ENCODE results near the gene SLC50A1.

The SLC50A1 gene

GRCh38 chr1:155184351-155184811, 48.7 kb downstream of the SLC50A1 start:
- H3K27ac ChIP-seq (ENCODE audit: insufficient read depth, low read length, poor library complexity, severe bottlenecking), result no peak overlapping the region

GRCh38 chr1:155184835-155185782, 49.5 kb downstream of the SLC50A1 start:
- Histone ChIP-seq H3K27me3 (replicated peaks; ENCODE audit: control insufficient read depth, insufficient read depth, low read length, poor library complexity, severe bottlenecking) (no peaks in the 10 kb centered on the region), H3K36me3 (ENCODE audit: control insufficient read depth, insufficient read depth, low read length) (peaks cover 14% of the 10 kb centered on the region), H3K4me3 (ENCODE audit: insufficient read depth, low read depth, low read length, poor library complexity, severe bottlenecking) (no peak overlapping the region), H3K4me1 (ENCODE audit: control insufficient read depth, insufficient read depth, low read length, poor library complexity, severe bottlenecking) (no peaks in the 10 kb centered on the region), H3K9me3 (ENCODE audit: control insufficient read depth, low read length) (no peaks in the 10 kb centered on the region), H3K27ac (ENCODE audit: insufficient read depth, low read length, poor library complexity, severe bottlenecking) (no peak overlapping the region)
- DNase-seq, result no peak

More at GRCh38 chr1:155184351-155184811, 48.7 kb downstream of the SLC50A1 start:
- Histone ChIP-seq H3K4me3 (ENCODE audit: insufficient read depth, low read depth, low read length, poor library complexity, severe bottlenecking) (no peak overlapping the region), H3K9me3 (ENCODE audit: control insufficient read depth, low read length) (no peaks in the 10 kb centered on the region), H3K36me3 (ENCODE audit: control insufficient read depth, insufficient read depth, low read length) (peaks cover 21% of the 10 kb centered on the region), H3K4me1 (ENCODE audit: control insufficient read depth, insufficient read depth, low read length, poor library complexity, severe bottlenecking) (no peaks in the 10 kb centered on the region), H3K27me3 (replicated peaks; ENCODE audit: control insufficient read depth, insufficient read depth, low read length, poor library complexity, severe bottlenecking) (no peaks in the 10 kb centered on the region)
- DNase-seq, result no peak

DNA sequence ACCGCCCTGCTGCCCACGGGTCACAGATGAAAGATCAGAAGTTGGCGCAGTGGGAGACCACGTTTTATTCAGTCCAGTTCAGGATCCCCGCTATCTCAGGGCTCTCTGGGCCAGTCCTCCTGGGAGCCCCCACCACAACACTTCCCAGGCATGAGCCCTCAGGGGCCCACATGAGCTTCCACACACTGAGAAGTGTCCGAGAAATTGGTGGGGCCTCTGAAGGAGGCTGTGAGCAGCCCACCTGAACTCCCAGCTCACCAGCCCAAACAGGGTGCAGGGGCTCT, 50.1 kb downstream of the SLC50A1 start:
- no peak overlapping the region for H3K27ac ChIP-seq (ENCODE audit: insufficient read depth, low read length, poor library complexity, severe bottlenecking)
- no peaks in the 10 kb centered on the region for H3K27me3 ChIP-seq (replicated peaks; ENCODE audit: control insufficient read depth, insufficient read depth, low read length, poor library complexity, severe bottlenecking)
- H3K4me3 ChIP-seq (ENCODE audit: insufficient read depth, low read depth, low read length, poor library complexity, severe bottlenecking), result no peak overlapping the region
- no peak for DNase-seq
- H3K36me3 ChIP-seq (ENCODE audit: control insufficient read depth, insufficient read depth, low read length), result peaks cover 14% of the 10 kb centered on the region
- no peaks in the 10 kb centered on the region for H3K4me1 ChIP-seq (ENCODE audit: control insufficient read depth, insufficient read depth, low read length, poor library complexity, severe bottlenecking)
- H3K9me3 ChIP-seq (ENCODE audit: control insufficient read depth, low read length), result no peaks in the 10 kb centered on the region

- Histone ChIP-seq H3K36me3 (ENCODE audit: control insufficient read depth, insufficient read depth, low read length) (peaks cover 11% of the 10 kb centered on the region), H3K27ac (ENCODE audit: insufficient read depth, low read length, poor library complexity, severe bottlenecking) (no peak overlapping the region), H3K4me3 (ENCODE audit: insufficient read depth, low read depth, low read length, poor library complexity, severe bottlenecking) (no peak overlapping the region), H3K9me3 (ENCODE audit: control insufficient read depth, low read length) (no peaks in the 10 kb centered on the region), H3K4me1 (ENCODE audit: control insufficient read depth, insufficient read depth, low read length, poor library complexity, severe bottlenecking) (no peaks in the 10 kb centered on the region), H3K27me3 (replicated peaks; ENCODE audit: control insufficient read depth, insufficient read depth, low read length, poor library complexity, severe bottlenecking) (no peaks in the 10 kb centered on the region)
- DNase-seq, result no peak
These were observed 50.6 kb downstream of the SLC50A1 start for GRCh38 chr1:155186067-155186793.

- peaks cover 1% of the 10 kb centered on the region for H3K4me1 ChIP-seq (ENCODE audit: control insufficient read depth, insufficient read depth, low read length, poor library complexity, severe bottlenecking)
- H3K9me3 ChIP-seq (ENCODE audit: control insufficient read depth, low read length), result no peaks in the 10 kb centered on the region
- no peaks in the 10 kb centered on the region for H3K27me3 ChIP-seq (replicated peaks; ENCODE audit: control insufficient read depth, insufficient read depth, low read length, poor library complexity, severe bottlenecking)
- H3K36me3 ChIP-seq (ENCODE audit: control insufficient read depth, insufficient read depth, low read length), result peaks cover 5% of the 10 kb centered on the region
- no peak overlapping the region for H3K4me3 ChIP-seq (ENCODE audit: insufficient read depth, low read depth, low read length, poor library complexity, severe bottlenecking)
- no peak for DNase-seq
- H3K27ac ChIP-seq (ENCODE audit: insufficient read depth, low read length, poor library complexity, severe bottlenecking), result no peak overlapping the region
These were observed 51.3 kb downstream of the SLC50A1 start for GRCh38 chr1:155186794-155187455.

- H3K27ac ChIP-seq (ENCODE audit: insufficient read depth, low read length, poor library complexity, severe bottlenecking), result no peak overlapping the region
- H3K27me3 ChIP-seq (replicated peaks; ENCODE audit: control insufficient read depth, insufficient read depth, low read length, poor library complexity, severe bottlenecking), result no peaks in the 10 kb centered on the region
- H3K4me1 ChIP-seq (ENCODE audit: control insufficient read depth, insufficient read depth, low read length, poor library complexity, severe bottlenecking), result peaks cover 7% of the 10 kb centered on the region
- H3K9me3 ChIP-seq (ENCODE audit: control insufficient read depth, low read length), result no peaks in the 10 kb centered on the region
- DNase-seq, result no peak
- no peak overlapping the region for H3K4me3 ChIP-seq (ENCODE audit: insufficient read depth, low read depth, low read length, poor library complexity, severe bottlenecking)
- H3K36me3 ChIP-seq (ENCODE audit: control insufficient read depth, insufficient read depth, low read length), result no peaks in the 10 kb centered on the region
These were observed 51.8 kb downstream of the SLC50A1 start for GRCh38 chr1:155187456-155187891.

- Histone ChIP-seq H3K36me3 (ENCODE audit: control insufficient read depth, insufficient read depth, low read length) (no peaks in the 10 kb centered on the region), H3K9me3 (ENCODE audit: control insufficient read depth, low read length) (no peaks in the 10 kb centered on the region), H3K4me1 (ENCODE audit: control insufficient read depth, insufficient read depth, low read length, poor library complexity, severe bottlenecking) (peaks cover 12% of the 10 kb centered on the region), H3K27me3 (replicated peaks; ENCODE audit: control insufficient read depth, insufficient read depth, low read length, poor library complexity, severe bottlenecking) (no peaks in the 10 kb centered on the region), H3K4me3 (ENCODE audit: insufficient read depth, low read depth, low read length, poor library complexity, severe bottlenecking) (no peak overlapping the region), H3K27ac (ENCODE audit: insufficient read depth, low read length, poor library complexity, severe bottlenecking) (no peak overlapping the region)
- DNase-seq, result no peak
These were observed 52.6 kb downstream of the SLC50A1 start for GRCh38 chr1:155188268-155188667.
